HEK293T (cell line): ENCODE data around the gene ZNF862.

Experiments used
- CTCF ChIA-PET: fragments of 350-600 bp; formaldehyde crosslinking; extraction: SDS; loops from one replicate; lab custom pipeline; 2021; ENCODE audit warnings: antibody characterized with exemption, inconsistent platforms; lab: Yijun Ruan, JAX
- POLR2A ChIA-PET: fragments of 350-600 bp; formaldehyde crosslinking; extraction: SDS; loops from one replicate; lab custom pipeline; 2020; ENCODE audit warnings: antibody characterized with exemption, inconsistent platforms; lab: Yijun Ruan, JAX
- DNase-seq: peaks from one replicate; pipeline ENCODE4 v3.0.0; 2012; ENCODE audit warnings: mixed read lengths; ENCODE audit errors: extremely low spot score
- ARNT ChIP-seq: fragments of 450-650 bp; IDR thresholded peaks from 2 replicates; pipeline ENCODE4 v1.6.1; 2017; ENCODE audit warnings: mild to moderate bottlenecking
- BHLHE40 ChIP-seq: fragments of 450-650 bp; IDR thresholded peaks from 2 replicates; pipeline ENCODE4 v1.6.1; 2016; ENCODE audit warnings: mild to moderate bottlenecking, moderate library complexity, borderline replicate concordance
- CTBP1 ChIP-seq: fragments of 450-650 bp; IDR thresholded peaks from 2 replicates; pipeline ENCODE4 v1.6.1; 2016; ENCODE audit warnings: borderline replicate concordance
- ELF4 ChIP-seq: fragments of 450-650 bp; IDR thresholded peaks from 2 replicates; pipeline ENCODE4 v1.6.1; 2017; ENCODE audit warnings: antibody characterized with exemption
- FOXA1 ChIP-seq: fragments of 450-650 bp; IDR thresholded peaks from 2 replicates; pipeline ENCODE4 v1.6.1; 2016; ENCODE audit warnings: mild to moderate bottlenecking
- FOXK2 ChIP-seq: fragments of 450-650 bp; IDR thresholded peaks from 2 replicates; pipeline ENCODE4 v1.6.1; 2016; ENCODE audit warnings: mild to moderate bottlenecking
- FOXM1 ChIP-seq: fragments of 450-650 bp; IDR thresholded peaks from 2 replicates; pipeline ENCODE4 v1.6.1; 2017; ENCODE audit warnings: mild to moderate bottlenecking, borderline replicate concordance
- HDGF ChIP-seq: fragments of 450-650 bp; IDR thresholded peaks from 2 replicates; pipeline ENCODE4 v1.6.1; 2017; ENCODE audit warnings: antibody characterized with exemption, borderline replicate concordance
- L3MBTL2 ChIP-seq: fragments of 450-650 bp; conservative IDR thresholded peaks from 2 replicates; pipeline ENCODE4 v1.6.1; 2016; ENCODE audit warnings: mild to moderate bottlenecking
- LEF1 ChIP-seq: fragments of 450-650 bp; IDR thresholded peaks from 2 replicates; pipeline ENCODE4 v1.6.1; 2017; ENCODE audit warnings: mild to moderate bottlenecking, borderline replicate concordance
- NFRKB ChIP-seq: fragments of 450-650 bp; IDR thresholded peaks from 2 replicates; pipeline ENCODE4 v1.6.1; 2016; ENCODE audit warnings: mild to moderate bottlenecking, moderate library complexity
- PKNOX1 ChIP-seq: fragments of 450-650 bp; IDR thresholded peaks from 2 replicates; pipeline ENCODE4 v1.6.1; 2016
- SP1 ChIP-seq: fragments of 450-650 bp; IDR thresholded peaks from 2 replicates; pipeline ENCODE4 v1.6.1; 2017
- SUZ12 ChIP-seq: fragments of 450-650 bp; IDR thresholded peaks from 2 replicates; pipeline ENCODE4 v1.6.1; 2016; ENCODE audit warnings: mild to moderate bottlenecking
- TARDBP ChIP-seq: fragments of 450-650 bp; IDR thresholded peaks from 2 replicates; pipeline ENCODE4 v1.6.1; 2016
- ZNF384 ChIP-seq: fragments of 450-650 bp; IDR thresholded peaks from 2 replicates; pipeline ENCODE4 v1.6.1; 2016

The ZNF862 gene

GRCh38 chr7:149833495-149834130 is 4.6 kb upstream of the ZNF862 start:
- POLR2A ChIA-PET, result no interaction called here
- TF ChIP-seq ARNT (no peak), CTBP1 (no peak), FOXK2 (no peak), HDGF (no peak), TARDBP (no peak), FOXA1 (no peak), BHLHE40 (no peak), PKNOX1 (no peak), ZNF384 (no peak), ELF4 (no peak), LEF1 (no peak), FOXM1 (no peak), NFRKB (no peak), SUZ12 (no peak), L3MBTL2 (no peak), SP1 (no peak)
- no peak for DNase-seq
- CTCF ChIA-PET, result no interaction called here

GRCh38 chr7:149834601-149835000 is 3.6 kb upstream of the ZNF862 start:
- TF ChIP-seq BHLHE40 (no peak), NFRKB (no peak), CTBP1 (no peak), SP1 (no peak), PKNOX1 (no peak), FOXA1 (no peak), L3MBTL2 (no peak), HDGF (no peak)
- ChIA-PET CTCF (interaction anchor here (1.0 kb wide), 1 partner anchor 34 kb away, joined by 3 read pairs; no protein-coding TSS in a partner anchor), POLR2A (no interaction called here)
- DNase-seq, result no peak

GRCh38 chr7:149836434-149836833 is 1.7 kb upstream of the ZNF862 start:
- TF ChIP-seq LEF1 (no peak), FOXM1 (no peak), FOXA1 (no peak), BHLHE40 (no peak), HDGF (no peak), CTBP1 (no peak), SP1 (no peak), NFRKB (no peak), ELF4 (no peak)
- ChIA-PET POLR2A (interaction anchor here (1.0 kb wide), 1 partner anchor 30 kb away, joined by 3 read pairs; no protein-coding TSS in a partner anchor), CTCF (no interaction called here)
- no peak for DNase-seq

- TF ChIP-seq FOXA1, result no peak
- 0 out of 2 replicates have a peak, but pooled peaks have one; percentile 16 for TF ChIP-seq PKNOX1
- TF ChIP-seq ELF4, result no peak
- peak; percentile 69 for TF ChIP-seq L3MBTL2
- no peak for DNase-seq
- ChIA-PET CTCF (interaction anchor here (0.7 to 3.0 kb wide), 2 partner anchors 12 to 30 kb away, joined by 3 to 10 read pairs; no protein-coding TSS in a partner anchor), POLR2A (interaction anchor here (0.6 to 3.1 kb wide), 18 partner anchors 9 to 212 kb away, joined by 3 to 39 read pairs (median 6); no protein-coding TSS in a partner anchor)
Measured at GRCh38 chr7:149837564-149838223, 481 bp upstream of the ZNF862 start.

GRCh38 chr7:149838992-149839408 is 825 bp downstream of the ZNF862 start:
- TF ChIP-seq L3MBTL2 (no peak), CTBP1 (no peak), FOXM1 (no peak), NFRKB (no peak), LEF1 (no peak), FOXK2 (no peak), BHLHE40 (no peak), SUZ12 (no peak), ARNT (no peak), ELF4 (no peak), TARDBP (no peak), SP1 (no peak), PKNOX1 (no peak), HDGF (no peak), ZNF384 (no peak), FOXA1 (no peak)
- POLR2A ChIA-PET, result interaction anchor here (0.7 to 3.1 kb wide), 10 partner anchors 8 to 214 kb away, joined by 3 to 39 read pairs (median 7); no protein-coding TSS in a partner anchor
- CTCF ChIA-PET, result interaction anchor here (1.3 to 3.0 kb wide), 3 partner anchors 10 to 32 kb away, joined by 4 to 10 read pairs (median 6); no protein-coding TSS in a partner anchor
- DNase-seq, result no peak
